Stimulated activated naive B cell treated with anti-CD40 and anti-IgM and Interleukin-4, amounts not matched to agents 10 μg/mL and 1 μg/mL and 100 μg/mL, for 72 hours (primary cell): Measurements from ENCODE around the gene GABRB2.
"Not testable (repeated sequence)": the region's sequence is repeated elsewhere in the genome, so short reads cannot be mapped to it uniquely, and the experiment has no call there.

Source experiments
- ATAC-seq, 2 donors: fragments of 150-1000 bp; cut with Tn5 transposase; replicated peaks; 2 replicates each; pipeline ENCODE4 v1.10.0; 2021; ENCODE audit warnings: moderate library complexity in 1 of 2
- DNase-seq: peaks from one replicate; pipeline ENCODE4 v3.0.0; 2021
- H3K27ac Mint-ChIP-seq: one replicate; pipeline ENCODE4 v1.8.0; 2022; ENCODE audit warnings: mild to moderate bottlenecking, mixed read lengths
- H3K27me3 Mint-ChIP-seq, 2 donors: one replicate each; pipeline ENCODE4 v1.8.0; 2022; ENCODE audit warnings: mixed read lengths in 2 of 2
- H3K36me3 Mint-ChIP-seq, 2 donors: one replicate each; pipeline ENCODE4 v1.8.0; 2022; ENCODE audit warnings: mixed read lengths in 2 of 2, mild to moderate bottlenecking in 1 of 2
- H3K4me1 Mint-ChIP-seq, 2 donors: one replicate each; pipeline ENCODE4 v1.8.0; 2022; ENCODE audit warnings: mixed read lengths in 2 of 2, mild to moderate bottlenecking in 1 of 2
- H3K4me3 Mint-ChIP-seq, 2 donors: one replicate each; pipeline ENCODE4 v1.8.0; 2022; ENCODE audit warnings: mild to moderate bottlenecking in 2 of 2, mixed read lengths in 2 of 2, moderate library complexity in 1 of 2
- H3K9me3 Mint-ChIP-seq, 2 donors: one replicate each; pipeline ENCODE4 v1.8.0; 2022; ENCODE audit warnings: mixed read lengths in 2 of 2, mild to moderate bottlenecking in 1 of 2

GABRB2 gene

GRCh38 chr5:161535762-161536161, 10.8 kb downstream of the GABRB2 start:
- no peaks in the 10 kb centered on the region for H3K9me3 Mint-ChIP-seq
- no peaks in the 10 kb centered on the region for H3K27me3 Mint-ChIP-seq
- no peak for DNase-seq
- H3K4me3 Mint-ChIP-seq = no peak overlapping the region
- H3K27ac Mint-ChIP-seq = no peak overlapping the region
- no peaks in the 10 kb centered on the region for H3K4me1 Mint-ChIP-seq
- no peak for ATAC-seq
- no peaks in the 10 kb centered on the region for H3K36me3 Mint-ChIP-seq

GRCh38 chr5:161530700-161531099, 15.8 kb downstream of the GABRB2 start:
- Mint-ChIP-seq H3K9me3 (no peaks in the 10 kb centered on the region), H3K36me3 (no peaks in the 10 kb centered on the region), H3K27ac (no peak overlapping the region), H3K27me3 (no peaks in the 10 kb centered on the region), H3K4me1 (no peaks in the 10 kb centered on the region), H3K4me3 (no peak overlapping the region)
- DNase-seq (no peak), ATAC-seq (no peak)

- H3K36me3 Mint-ChIP-seq = no peaks in the 10 kb centered on the region
- H3K27me3 Mint-ChIP-seq = no peaks in the 10 kb centered on the region
- ATAC-seq (no peak), DNase-seq (no peak)
- no peak overlapping the region for H3K4me3 Mint-ChIP-seq
- peaks cover 7 to 12% of the 10 kb centered on the region in 2 donors for H3K9me3 Mint-ChIP-seq
- no peak overlapping the region for H3K27ac Mint-ChIP-seq
- no peaks in the 10 kb centered on the region for H3K4me1 Mint-ChIP-seq
These were observed 32.6 kb downstream of the GABRB2 start for GRCh38 chr5:161513942-161514341.

GRCh38 chr5:161507591-161507990, 38.9 kb downstream of the GABRB2 start:
- Mint-ChIP-seq H3K36me3 (no peaks in the 10 kb centered on the region), H3K9me3 (peaks cover 1 to 3% of the 10 kb centered on the region in 2 donors), H3K27ac (no peak overlapping the region), H3K4me3 (no peak overlapping the region), H3K27me3 (no peaks in the 10 kb centered on the region), H3K4me1 (no peaks in the 10 kb centered on the region)
- no peak for DNase-seq
- ATAC-seq = no peak

- H3K4me3 Mint-ChIP-seq, H3K27me3 Mint-ChIP-seq, H3K9me3 Mint-ChIP-seq, H3K36me3 Mint-ChIP-seq, ATAC-seq, H3K4me1 Mint-ChIP-seq, DNase-seq, H3K27ac Mint-ChIP-seq: not testable (repeated sequence)
These were observed 41.4 kb downstream of the GABRB2 start for GRCh38 chr5:161505160-161505559.

GRCh38 chr5:161498531-161498930, 48.0 kb downstream of the GABRB2 start:
- no peak overlapping the region for H3K27ac Mint-ChIP-seq
- ATAC-seq (no peak), DNase-seq (no peak)
- no peak overlapping the region for H3K4me3 Mint-ChIP-seq
- peaks cover 3 to 4% of the 10 kb centered on the region in 2 donors for H3K9me3 Mint-ChIP-seq
- H3K36me3 Mint-ChIP-seq = no peaks in the 10 kb centered on the region
- H3K4me1 Mint-ChIP-seq = no peaks in the 10 kb centered on the region
- H3K27me3 Mint-ChIP-seq = no peaks in the 10 kb centered on the region

- Mint-ChIP-seq H3K36me3 (no peaks in the 10 kb centered on the region), H3K4me3 (no peak overlapping the region), H3K4me1 (no peaks in the 10 kb centered on the region), H3K27ac (no peak overlapping the region), H3K9me3 (no peaks in the 10 kb centered on the region), H3K27me3 (no peaks in the 10 kb centered on the region)
- ATAC-seq = no peak
- no peak for DNase-seq
These were observed 62.8 kb downstream of the GABRB2 start for GRCh38 chr5:161483721-161484120.

- DNase-seq (no peak), ATAC-seq (peak in 1 of 2 donors; percentile 23)
- Mint-ChIP-seq H3K36me3 (no peaks in the 10 kb centered on the region), H3K27me3 (no peaks in the 10 kb centered on the region), H3K4me1 (no peaks in the 10 kb centered on the region), H3K27ac (no peak overlapping the region), H3K9me3 (no peaks in the 10 kb centered on the region), H3K4me3 (no peak overlapping the region)
These were observed 64.6 kb downstream of the GABRB2 start for GRCh38 chr5:161481922-161482321.

GRCh38 chr5:161471211-161471950, 75.1 kb downstream of the GABRB2 start:
- DNase-seq (no peak), ATAC-seq (no peak)
- H3K27ac Mint-ChIP-seq = no peak overlapping the region
- H3K4me3 Mint-ChIP-seq = no peak overlapping the region
- no peaks in the 10 kb centered on the region for H3K27me3 Mint-ChIP-seq
- H3K9me3 Mint-ChIP-seq = peaks cover 2 to 4% of the 10 kb centered on the region in 2 donors
- no peaks in the 10 kb centered on the region for H3K4me1 Mint-ChIP-seq
- H3K36me3 Mint-ChIP-seq = no peaks in the 10 kb centered on the region

GRCh38 chr5:161467703-161468102, 78.8 kb downstream of the GABRB2 start:
- H3K4me3 Mint-ChIP-seq = no peak overlapping the region
- H3K36me3 Mint-ChIP-seq = no peaks in the 10 kb centered on the region
- no peak overlapping the region for H3K27ac Mint-ChIP-seq
- H3K27me3 Mint-ChIP-seq = no peaks in the 10 kb centered on the region
- no peaks in the 10 kb centered on the region for H3K4me1 Mint-ChIP-seq
- H3K9me3 Mint-ChIP-seq = no peaks in the 10 kb centered on the region
- DNase-seq (no peak), ATAC-seq (no peak)

- Mint-ChIP-seq H3K4me3 (no peak overlapping the region), H3K27ac (no peak overlapping the region), H3K9me3 (no peaks in the 10 kb centered on the region), H3K27me3 (no peaks in the 10 kb centered on the region), H3K4me1 (no peaks in the 10 kb centered on the region), H3K36me3 (no peaks in the 10 kb centered on the region)
- ATAC-seq (no peak), DNase-seq (no peak)
These were observed 85.8 kb downstream of the GABRB2 start for GRCh38 chr5:161460741-161461140.

- Mint-ChIP-seq H3K9me3 (peaks cover 0 to 3% of the 10 kb centered on the region in 2 donors), H3K27ac (no peak overlapping the region), H3K4me3 (no peak overlapping the region), H3K4me1 (no peaks in the 10 kb centered on the region), H3K27me3 (no peaks in the 10 kb centered on the region), H3K36me3 (no peaks in the 10 kb centered on the region)
- ATAC-seq (no peak), DNase-seq (no peak)
These were observed 99.9 kb downstream of the GABRB2 start for GRCh38 chr5:161446655-161447054.

GRCh38 chr5:161442471-161442870, 104.1 kb downstream of the GABRB2 start:
- H3K27me3 Mint-ChIP-seq = no peaks in the 10 kb centered on the region
- H3K27ac Mint-ChIP-seq = no peak overlapping the region
- H3K9me3 Mint-ChIP-seq = peaks cover 6 to 7% of the 10 kb centered on the region in 2 donors
- no peaks in the 10 kb centered on the region for H3K36me3 Mint-ChIP-seq
- H3K4me1 Mint-ChIP-seq = no peaks in the 10 kb centered on the region
- no peak overlapping the region for H3K4me3 Mint-ChIP-seq
- DNase-seq = no peak
- ATAC-seq = no peak

GRCh38 chr5:161432798-161433197, 113.7 kb downstream of the GABRB2 start:
- no peak overlapping the region for H3K4me3 Mint-ChIP-seq
- no peak for DNase-seq

GRCh38 chr5:161431963-161432362, 114.6 kb downstream of the GABRB2 start:
- H3K27me3 Mint-ChIP-seq = no peaks in the 10 kb centered on the region
- H3K9me3 Mint-ChIP-seq = no peaks in the 10 kb centered on the region
- ATAC-seq (no peak), DNase-seq (no peak)
- no peaks in the 10 kb centered on the region for H3K36me3 Mint-ChIP-seq
- H3K4me3 Mint-ChIP-seq = no peak overlapping the region
- H3K4me1 Mint-ChIP-seq = no peaks in the 10 kb centered on the region
- H3K27ac Mint-ChIP-seq = no peak overlapping the region

More at GRCh38 chr5:161432798-161433197, 113.7 kb downstream of the GABRB2 start:
- no peak for ATAC-seq
- Mint-ChIP-seq H3K27ac (no peak overlapping the region), H3K27me3 (no peaks in the 10 kb centered on the region), H3K9me3 (no peaks in the 10 kb centered on the region), H3K4me1 (no peaks in the 10 kb centered on the region), H3K36me3 (no peaks in the 10 kb centered on the region)
